ENCODE data around the gene RAB34.

RAB34 gene

GRCh38 chr17:28717578-28718332 lies at the start of gene RAB34 (continued):
- TF ChIP-seq ZNF704 (tag by site-specific recombination; IDR thresholded peaks at IDR 0.05) (no peak), ZNF292 (tag by site-specific recombination; IDR thresholded peaks at IDR 0.05; ENCODE audit: borderline replicate concordance, low read depth) (no peak), MZF1 (tag by site-specific recombination; IDR thresholded peaks at IDR 0.05; ENCODE audit: borderline replicate concordance) (no peak), ZNF501 (tag by site-specific recombination; IDR thresholded peaks at IDR 0.05) (no peak), ZNF266 (tag by site-specific recombination; IDR thresholded peaks at IDR 0.05; ENCODE audit: low read depth) (no peak), ZNF488 (tag by site-specific recombination; IDR thresholded peaks at IDR 0.05) (no peak), TSHZ1 (tag by site-specific recombination; IDR thresholded peaks at IDR 0.05; ENCODE audit: borderline replicate concordance) (no peak), KLF9 (tag by site-specific recombination; IDR thresholded peaks at IDR 0.05; ENCODE audit: low read depth) (peak; percentile 44; the same call in 1 of the 2 replicates), ZNF600 (tag by site-specific recombination; IDR thresholded peaks at IDR 0.05) (no peak), ZNF48 (tag by site-specific recombination; IDR thresholded peaks at IDR 0.05) (no peak), YY2 (tag by site-specific recombination; IDR thresholded peaks at IDR 0.05) (no peak), ZSCAN16 (tag by site-specific recombination; IDR thresholded peaks at IDR 0.05) (no peak), ZNF624 (tag by site-specific recombination; IDR thresholded peaks at IDR 0.05) (no peak), ZNF169 (tag by site-specific recombination; IDR thresholded peaks at IDR 0.05) (no peak), KLF7 (tag by site-specific recombination; IDR thresholded peaks at IDR 0.05; ENCODE audit: borderline replicate concordance) (no peak), ZNF544 (tag by site-specific recombination; IDR thresholded peaks at IDR 0.05) (no peak), ZNF558 (tag by site-specific recombination; IDR thresholded peaks at IDR 0.05) (no peak), ZNF701 (tag by site-specific recombination; IDR thresholded peaks at IDR 0.05) (no peak), ZBTB11 (tag by site-specific recombination; conservative IDR thresholded peaks at IDR 0.05; ENCODE audit: low read depth) (peak; percentile 90), GFI1B (tag by site-specific recombination; IDR thresholded peaks at IDR 0.05) (no peak), ZNF768 (tag by site-specific recombination; IDR thresholded peaks at IDR 0.05) (no peak), ZNF416 (tag by site-specific recombination; IDR thresholded peaks at IDR 0.05) (no peak), ZNF670 (tag by site-specific recombination; IDR thresholded peaks at IDR 0.05; ENCODE audit: low read depth) (no peak), ZNF280C (tag by site-specific recombination; IDR thresholded peaks at IDR 0.05) (no peak), ZNF350 (tag by site-specific recombination; IDR thresholded peaks at IDR 0.05) (no peak)
- TF ChIP-seq, protein P1, sequence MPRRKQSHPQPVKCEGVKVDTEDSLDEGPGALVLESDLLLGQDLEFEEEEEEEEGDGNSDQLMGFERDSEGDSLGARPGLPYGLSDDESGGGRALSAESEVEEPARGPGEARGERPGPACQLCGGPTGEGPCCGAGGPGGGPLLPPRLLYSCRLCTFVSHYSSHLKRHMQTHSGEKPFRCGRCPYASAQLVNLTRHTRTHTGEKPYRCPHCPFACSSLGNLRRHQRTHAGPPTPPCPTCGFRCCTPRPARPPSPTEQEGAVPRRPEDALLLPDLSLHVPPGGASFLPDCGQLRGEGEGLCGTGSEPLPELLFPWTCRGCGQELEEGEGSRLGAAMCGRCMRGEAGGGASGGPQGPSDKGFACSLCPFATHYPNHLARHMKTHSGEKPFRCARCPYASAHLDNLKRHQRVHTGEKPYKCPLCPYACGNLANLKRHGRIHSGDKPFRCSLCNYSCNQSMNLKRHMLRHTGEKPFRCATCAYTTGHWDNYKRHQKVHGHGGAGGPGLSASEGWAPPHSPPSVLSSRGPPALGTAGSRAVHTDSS (tag by site-specific recombination; IDR thresholded peaks at IDR 0.05), result no peak

Data from HEK293 (cell line).